ENCODE measurements around the gene P2RY13.

P2RY13 gene

GRCh38 chr3:151297429-151297828 is 31.9 kb downstream of the P2RY13 start:
- DNase-seq (ENCODE audit: low read depth in 2 of 2, low spot score in 1 of 2): no peak

DNA sequence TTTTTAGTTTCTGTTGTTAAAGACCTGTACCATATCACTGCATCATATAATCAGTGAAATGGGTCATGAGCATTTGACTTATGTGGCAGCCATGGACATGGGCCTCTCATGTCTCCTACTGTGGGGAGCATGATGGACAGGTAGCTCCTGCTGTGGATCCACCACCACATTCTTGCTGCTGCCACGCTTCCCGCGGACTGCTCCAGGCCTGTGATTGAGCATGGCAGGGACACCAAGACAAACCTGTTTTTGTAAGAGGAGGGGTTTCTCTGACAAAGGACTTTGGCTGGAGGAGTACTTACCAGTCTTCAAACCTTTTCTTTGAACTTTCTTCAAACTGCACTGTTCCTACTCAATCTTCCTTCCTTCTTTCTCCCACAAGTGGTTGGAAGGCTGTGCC is 33.1 kb downstream of the P2RY13 start:
- no peak for DNase-seq (ENCODE audit: low read depth in 2 of 2, low spot score in 1 of 2)

DNA sequence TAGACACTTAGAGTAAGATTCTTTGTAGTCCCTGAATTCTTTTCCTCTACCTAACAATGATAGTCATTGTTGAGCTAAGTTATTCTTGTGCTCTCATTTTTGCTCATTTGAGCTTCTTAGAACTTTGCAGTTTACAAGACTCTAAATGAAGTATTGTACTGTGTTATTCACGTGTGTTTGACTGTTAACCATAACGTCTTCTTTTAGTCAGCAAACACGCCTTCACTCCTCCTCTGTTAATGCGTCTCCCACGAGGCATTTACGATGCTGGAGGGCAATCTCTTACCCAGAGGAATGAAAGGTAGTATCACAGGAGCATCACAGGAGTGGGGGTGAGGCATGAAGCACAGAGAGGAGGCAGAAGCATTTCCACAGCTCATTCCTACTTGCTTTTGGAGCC is 36.2 kb downstream of the P2RY13 start:
- no peak for DNase-seq (ENCODE audit: low read depth in 2 of 2, low spot score in 1 of 2)

GRCh38 chr3:151290673-151291072 is 38.7 kb downstream of the P2RY13 start:
- no peak for DNase-seq (ENCODE audit: low read depth in 2 of 2, low spot score in 1 of 2)

GRCh38 chr3:151289445-151289844 is 39.9 kb downstream of the P2RY13 start:
- DNase-seq (ENCODE audit: low read depth in 2 of 2, low spot score in 1 of 2): no peak

- no peak for DNase-seq (ENCODE audit: low read depth in 2 of 2, low spot score in 1 of 2)
These were observed 43.4 kb downstream of the P2RY13 start for GRCh38 chr3:151285940-151286339.

- DNase-seq (ENCODE audit: low read depth in 2 of 2, low spot score in 1 of 2): no peak
These were observed 45.4 kb downstream of the P2RY13 start for GRCh38 chr3:151283907-151284461.

- DNase-seq (ENCODE audit: low read depth in 2 of 2, low spot score in 1 of 2): no peak
These were observed 46.0 kb downstream of the P2RY13 start for GRCh38 chr3:151283387-151283786.

- no peak for DNase-seq (ENCODE audit: low read depth in 2 of 2, low spot score in 1 of 2)
These were observed 46.4 kb downstream of the P2RY13 start for GRCh38 chr3:151282921-151283320.

DNA sequence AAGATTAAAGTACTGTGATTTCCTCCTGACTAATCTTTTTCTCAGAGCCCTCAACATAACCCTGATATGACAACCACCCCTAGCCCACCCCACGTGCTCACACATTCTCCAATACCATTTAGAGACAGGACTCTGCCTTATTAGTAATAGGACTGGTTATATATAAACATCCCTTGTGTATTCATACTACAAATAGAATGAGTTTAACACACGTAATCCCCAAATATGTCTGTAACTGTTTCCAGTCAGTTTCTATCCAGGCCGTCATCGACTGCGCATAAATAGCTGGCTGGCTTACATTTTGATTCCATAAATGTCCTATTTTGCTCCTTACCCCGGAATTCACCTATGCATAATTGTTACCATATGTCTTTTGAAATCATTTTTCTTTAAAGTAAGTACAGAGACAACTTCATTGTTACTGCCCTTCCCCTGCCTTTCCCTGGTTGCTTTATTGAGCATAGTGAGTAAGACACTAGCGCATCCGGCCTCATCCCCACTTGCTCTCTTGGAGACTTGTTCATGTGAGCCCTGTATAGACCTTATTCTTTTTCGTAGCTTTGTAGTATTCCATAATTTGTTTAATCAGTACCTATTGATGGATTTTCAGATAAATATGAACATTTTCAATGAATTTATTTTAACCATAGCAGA is 47.6 kb downstream of the P2RY13 start:
- DNase-seq (ENCODE audit: low read depth in 2 of 2, low spot score in 1 of 2): no peak

GRCh38 chr3:151278230-151278629 is 51.1 kb downstream of the P2RY13 start, which contains the start of gene P2RY14:
TSS of gene P2RY14 (minus strand) at chr3:151278542. CDS start at chr3:151214316, 64,226 bp downstream.
- DNase-seq (ENCODE audit: low read depth in 2 of 2, low spot score in 1 of 2): no peak

GRCh38 chr3:151276687-151277042 is 52.7 kb downstream of the P2RY13 start:
- no peak for DNase-seq (ENCODE audit: low read depth in 2 of 2, low spot score in 1 of 2)

Measured in stimulated activated CD8-positive, alpha-beta memory T cell treated with anti-CD3 and anti-CD28 coated beads, Interleukin-4, amount 100 ng/mL, for 1 hour (primary cell).